Ovary (tissue), 3 donors: Measurements from ENCODE around the gene ARHGAP23.

Experiments
- EP300 ChIP-seq: sonication (generic); formaldehyde crosslinking; IDR thresholded peaks from one replicate; pipeline ENCODE4 v1.6.1; 2017; ENCODE audit warnings: antibody characterized with exemption
- POLR2A ChIP-seq: fragments of 450-650 bp; IDR thresholded peaks from one replicate; pipeline ENCODE4 v1.6.1; 2017; ENCODE audit warnings: antibody characterized with exemption, mild to moderate bottlenecking, moderate library complexity
- TF ChIP-seq, protein P1 (sequence below), 3 donors: fragments of 450-650 bp in 2 of 3; fragments of 200-600 bp in 1 of 3; IDR thresholded peaks; one replicate each; pipeline versions ENCODE4 v1.5.1 to v1.8.0; 2016 to 2022; ENCODE audit warnings: antibody characterized with exemption in 3 of 3, mild to moderate bottlenecking in 1 of 3
- donor health status: DM: no; HTN: no; CAD: no.

DNA sequence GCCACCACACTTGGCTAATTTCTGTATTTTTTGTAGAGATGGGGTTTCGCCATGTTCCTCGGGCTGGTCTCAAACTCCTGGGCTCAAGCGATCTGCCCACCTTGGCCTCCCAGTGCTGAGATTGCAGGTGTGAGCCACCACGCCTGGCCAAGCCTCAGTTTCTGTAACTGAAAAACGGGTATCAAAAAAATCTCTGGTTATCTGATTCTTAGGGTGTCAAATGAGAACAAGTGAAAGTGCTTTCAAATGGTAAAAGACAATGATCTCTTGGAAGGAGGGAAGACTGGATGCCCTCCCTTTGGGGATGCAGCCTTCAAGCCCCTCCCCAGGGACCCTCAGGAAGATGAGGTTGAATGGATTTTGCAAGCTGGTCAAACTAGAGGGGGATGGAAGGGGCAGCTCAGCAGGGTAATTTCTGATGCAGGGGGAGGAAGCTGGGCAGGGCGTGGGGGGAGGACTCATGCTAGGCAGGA is 22.3 kb downstream of the ARHGAP23 start:
- no peak for TF ChIP-seq EP300
- TF ChIP-seq, protein P1, sequence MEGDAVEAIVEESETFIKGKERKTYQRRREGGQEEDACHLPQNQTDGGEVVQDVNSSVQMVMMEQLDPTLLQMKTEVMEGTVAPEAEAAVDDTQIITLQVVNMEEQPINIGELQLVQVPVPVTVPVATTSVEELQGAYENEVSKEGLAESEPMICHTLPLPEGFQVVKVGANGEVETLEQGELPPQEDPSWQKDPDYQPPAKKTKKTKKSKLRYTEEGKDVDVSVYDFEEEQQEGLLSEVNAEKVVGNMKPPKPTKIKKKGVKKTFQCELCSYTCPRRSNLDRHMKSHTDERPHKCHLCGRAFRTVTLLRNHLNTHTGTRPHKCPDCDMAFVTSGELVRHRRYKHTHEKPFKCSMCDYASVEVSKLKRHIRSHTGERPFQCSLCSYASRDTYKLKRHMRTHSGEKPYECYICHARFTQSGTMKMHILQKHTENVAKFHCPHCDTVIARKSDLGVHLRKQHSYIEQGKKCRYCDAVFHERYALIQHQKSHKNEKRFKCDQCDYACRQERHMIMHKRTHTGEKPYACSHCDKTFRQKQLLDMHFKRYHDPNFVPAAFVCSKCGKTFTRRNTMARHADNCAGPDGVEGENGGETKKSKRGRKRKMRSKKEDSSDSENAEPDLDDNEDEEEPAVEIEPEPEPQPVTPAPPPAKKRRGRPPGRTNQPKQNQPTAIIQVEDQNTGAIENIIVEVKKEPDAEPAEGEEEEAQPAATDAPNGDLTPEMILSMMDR (IDR thresholded peaks at IDR 0.05): no peak
- no peak for TF ChIP-seq POLR2A
